ENCODE measurements around the gene SLC6A19. TPM values are rescaled to one million over a fixed set of nuclear protein-coding genes. Genes with fewer than 3 reads are reported as not detected.
A peak's percentile ranks its signal among the peaks of the same experiment; 100 is the strongest.

The SLC6A19 gene
- total RNA-seq, 1 donor from 2014 or later, result not detected

DNA sequence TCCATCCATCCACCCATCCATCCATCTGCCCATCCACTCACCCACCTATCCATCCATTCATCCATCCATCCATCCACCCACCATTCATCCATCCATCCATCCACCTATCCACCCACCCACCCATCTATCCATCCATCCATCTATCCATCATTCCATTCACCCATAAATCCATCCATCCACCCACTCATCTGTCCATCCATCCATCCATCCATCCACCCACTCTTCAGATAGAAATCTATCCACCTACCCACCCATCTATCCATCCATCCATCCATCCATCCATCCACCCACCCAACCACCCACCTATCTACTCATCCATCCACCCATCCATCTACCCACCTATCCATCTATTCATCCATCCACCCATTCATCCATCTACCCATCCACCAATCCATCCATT lies 35.0 kb upstream of the SLC6A19 start:
- no peak for ATAC-seq

DNA sequence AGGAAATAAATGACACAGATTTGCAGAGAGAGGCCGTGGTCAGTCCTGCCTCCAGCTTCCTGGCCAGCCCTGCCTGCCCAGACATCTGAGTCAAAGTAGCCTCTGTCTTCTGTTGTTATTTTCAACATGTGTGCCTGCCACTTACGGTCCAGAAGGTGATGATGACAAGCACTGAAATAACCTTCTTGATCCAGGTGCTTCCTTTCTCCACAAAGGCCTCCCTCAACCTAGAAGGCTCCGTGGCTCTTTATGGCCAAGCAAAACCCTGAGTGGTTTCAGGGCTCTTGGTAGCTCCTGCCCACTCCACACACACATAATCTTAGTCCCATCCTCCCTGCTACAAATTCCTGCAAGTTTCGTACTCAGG lies 34.1 kb upstream of the SLC6A19 start:
- ATAC-seq, result no peak

DNA sequence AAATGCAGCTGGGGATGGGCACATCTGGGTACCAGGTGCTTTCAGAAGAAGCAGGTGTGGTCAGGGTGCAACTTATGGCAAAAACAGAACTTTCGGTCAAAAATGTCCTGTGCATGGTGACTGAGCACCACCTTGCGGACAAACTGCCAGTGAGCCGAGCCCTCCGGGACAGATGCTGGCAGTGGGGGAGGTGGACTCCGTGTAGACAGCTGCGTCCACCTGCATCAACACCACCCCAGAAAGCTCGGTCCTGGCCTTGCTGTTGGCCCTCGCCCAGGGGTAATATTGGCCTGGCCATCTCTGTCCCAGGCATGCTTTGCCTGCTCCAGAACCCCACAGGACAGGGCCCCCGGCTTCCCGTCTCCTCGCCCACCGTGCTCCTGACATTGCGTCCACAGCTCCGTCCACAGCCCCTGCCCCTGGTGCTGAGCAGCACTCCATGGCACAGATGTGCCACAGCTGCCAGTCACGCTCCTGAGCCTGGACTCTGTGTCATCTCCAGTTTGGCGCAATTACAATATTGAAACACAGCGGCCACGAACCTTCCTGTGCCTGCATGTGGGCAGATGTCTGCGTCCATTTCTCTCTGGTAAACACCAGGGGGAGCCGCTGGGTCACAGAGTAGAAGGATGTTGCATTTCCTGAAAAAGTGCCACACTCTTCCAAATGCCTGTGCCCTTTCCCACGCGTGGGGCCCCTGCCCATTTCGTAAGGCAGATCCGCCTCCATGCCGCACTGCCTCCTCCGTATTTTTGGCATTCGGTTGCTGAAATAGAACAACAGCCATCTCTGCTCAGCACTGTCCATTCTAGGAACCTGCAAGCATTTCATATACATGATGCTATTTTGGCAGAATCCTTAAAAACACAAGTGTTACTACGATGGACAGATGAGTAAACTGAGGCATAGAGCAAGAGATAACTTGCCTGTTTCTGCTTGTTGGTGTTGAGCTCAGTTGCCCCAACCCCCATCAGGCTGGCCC lies 33.4 kb upstream of the SLC6A19 start:
- ATAC-seq, result peak; percentile 73

DNA sequence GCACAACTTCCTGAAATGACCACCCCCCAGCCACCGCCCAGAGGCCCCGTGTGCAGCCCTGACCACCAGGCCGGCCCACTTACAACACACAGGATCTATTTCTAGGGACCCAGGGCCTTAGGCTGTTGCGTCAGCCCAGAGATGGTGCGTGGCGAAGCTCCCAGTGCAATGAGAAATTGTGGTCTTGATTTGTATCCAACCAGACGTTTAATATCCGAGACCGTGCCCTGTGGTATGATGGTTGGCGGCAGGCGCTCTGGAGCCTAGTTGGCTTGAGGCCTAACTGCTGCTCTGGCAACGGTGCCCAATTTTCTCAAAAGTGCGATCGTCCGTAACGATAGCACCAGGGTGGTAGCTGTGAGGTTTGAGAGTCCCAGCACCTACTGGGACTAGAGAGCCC lies 32.6 kb upstream of the SLC6A19 start:
- ATAC-seq, result no peak

DNA sequence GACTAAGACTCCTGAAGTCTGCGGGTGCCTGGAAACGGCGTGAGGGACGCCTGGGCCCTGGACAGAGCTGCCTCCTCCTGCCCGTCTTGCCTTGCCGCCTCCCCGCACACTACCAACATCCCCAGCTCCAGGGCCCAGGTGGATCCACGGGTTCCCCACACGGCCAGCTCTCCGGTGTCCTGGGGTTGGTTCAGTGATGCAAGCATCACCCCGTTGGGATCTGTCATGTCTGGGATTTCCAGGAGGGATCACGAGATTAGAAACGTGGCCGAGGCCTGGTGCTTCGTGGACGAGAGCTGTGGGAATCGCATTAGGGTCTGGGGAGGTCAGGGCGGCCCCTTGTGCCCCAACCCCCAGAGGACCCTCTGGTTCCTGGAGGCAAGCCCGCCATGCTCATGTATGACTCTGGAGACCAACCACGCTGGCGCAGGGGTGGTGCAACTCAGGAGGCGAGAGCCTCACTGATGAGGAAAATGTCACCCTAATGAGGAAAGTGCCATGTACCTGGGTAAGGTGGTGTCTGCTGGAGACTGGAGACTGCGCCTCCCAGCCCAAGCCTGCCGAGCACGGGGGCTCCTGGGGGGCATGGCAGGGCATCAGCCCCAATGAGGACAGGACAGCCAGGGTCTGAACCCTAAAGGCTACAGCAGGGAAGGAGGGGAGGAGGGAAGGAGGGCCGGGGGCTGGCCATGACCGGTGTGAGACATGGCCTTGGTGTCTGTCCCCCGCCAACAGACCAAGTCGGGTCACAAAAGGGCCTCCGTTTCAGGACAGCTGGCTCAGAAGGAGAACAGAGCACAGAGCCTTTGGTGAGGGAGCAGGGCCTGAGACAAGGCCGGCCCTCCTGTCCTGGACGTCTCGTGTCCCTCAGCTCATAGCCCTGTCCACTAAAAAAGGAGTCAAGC lies 31.9 kb upstream of the SLC6A19 start:
- no peak for ATAC-seq

DNA sequence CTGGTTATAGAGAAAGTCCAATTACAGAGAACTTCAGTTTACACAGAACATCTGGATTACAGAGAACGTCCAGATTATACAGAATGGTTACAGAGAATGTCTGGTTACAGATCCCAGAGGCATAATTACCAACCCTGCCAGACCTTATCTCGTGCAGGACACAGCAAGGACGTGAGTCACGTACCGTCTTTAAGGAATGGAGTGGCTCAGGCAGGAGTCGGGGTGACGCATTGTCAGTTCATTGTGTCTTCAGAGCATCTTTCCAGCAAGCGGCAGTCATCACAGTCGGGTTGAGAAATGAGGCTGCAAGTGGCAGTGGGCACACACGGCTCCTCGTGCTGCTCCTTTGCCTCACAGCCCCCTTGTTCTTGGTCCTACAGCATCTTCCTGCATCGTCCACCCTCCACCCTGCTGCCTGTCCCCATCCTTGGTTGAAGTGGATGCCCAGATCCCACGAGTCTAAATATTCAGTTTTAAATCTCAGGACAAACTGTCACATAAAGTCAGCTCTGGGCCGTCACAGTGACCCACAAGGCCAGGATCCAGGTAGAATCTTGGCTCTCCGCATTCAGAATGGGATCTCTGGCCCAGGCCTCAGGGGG lies 30.0 kb upstream of the SLC6A19 start:
- ATAC-seq, result no peak

DNA sequence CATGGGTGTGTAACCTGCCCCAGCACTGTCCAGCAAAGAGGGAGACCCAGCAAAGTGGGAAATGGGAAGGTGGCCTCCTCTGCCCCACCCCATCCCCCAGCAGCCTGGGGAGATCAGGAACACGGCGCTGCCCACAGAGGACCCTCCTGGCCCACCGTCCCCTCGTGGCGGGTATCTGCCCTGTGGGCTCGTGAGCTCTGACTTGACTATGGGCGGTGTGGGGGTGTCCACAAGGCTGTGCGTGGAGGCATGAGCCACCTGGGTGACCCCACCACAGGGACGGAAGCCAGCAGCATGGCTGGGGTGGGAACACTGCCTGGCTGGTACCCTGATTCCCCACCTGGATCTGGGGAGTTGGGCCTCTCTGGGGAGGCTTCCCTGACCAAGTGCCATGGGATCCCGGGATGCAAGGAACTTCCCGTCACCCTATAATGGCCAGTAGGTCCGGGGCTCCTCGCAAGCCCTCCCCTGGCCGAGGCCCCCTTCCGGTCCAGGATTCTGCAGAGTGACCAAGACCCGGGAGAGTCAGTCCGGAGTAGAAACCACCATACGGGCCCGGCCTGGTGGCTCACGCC lies 29.3 kb upstream of the SLC6A19 start:
- ATAC-seq, result no peak

DNA sequence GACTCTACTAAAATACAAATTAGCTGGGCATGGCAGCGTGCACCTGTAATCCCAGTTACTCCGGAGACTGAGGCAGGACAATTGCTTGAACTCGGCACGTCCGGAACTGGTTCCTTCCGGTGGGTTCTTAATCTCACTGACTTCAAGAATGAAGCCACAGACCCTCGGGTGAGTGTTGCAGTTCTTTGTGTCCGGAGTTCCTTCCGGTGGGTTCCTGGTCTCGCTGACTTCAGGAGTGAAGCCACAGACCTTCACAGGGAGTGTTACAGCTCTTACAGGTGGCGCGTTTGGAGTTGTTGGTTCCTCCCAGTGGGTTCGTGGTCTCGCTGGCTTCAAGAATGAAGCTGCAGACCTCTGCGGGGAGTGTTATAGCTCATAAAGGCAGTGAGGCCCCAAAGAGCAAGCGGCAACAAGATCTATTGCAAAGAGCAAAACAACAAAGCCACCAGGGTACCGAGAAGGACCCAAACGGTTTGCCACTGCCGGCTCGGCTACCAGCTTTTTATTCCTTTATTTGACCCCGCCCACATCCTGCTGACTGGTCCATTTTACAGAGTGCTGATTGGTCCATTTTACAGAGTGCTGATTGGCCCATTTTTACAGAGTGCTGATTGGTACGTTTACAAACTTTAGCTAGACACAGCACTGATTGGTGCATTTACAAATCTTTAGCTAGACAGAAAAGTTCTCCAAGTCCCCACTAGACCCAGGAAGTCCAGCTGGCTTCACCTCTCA lies 28.6 kb upstream of the SLC6A19 start:
- no peak for ATAC-seq

DNA sequence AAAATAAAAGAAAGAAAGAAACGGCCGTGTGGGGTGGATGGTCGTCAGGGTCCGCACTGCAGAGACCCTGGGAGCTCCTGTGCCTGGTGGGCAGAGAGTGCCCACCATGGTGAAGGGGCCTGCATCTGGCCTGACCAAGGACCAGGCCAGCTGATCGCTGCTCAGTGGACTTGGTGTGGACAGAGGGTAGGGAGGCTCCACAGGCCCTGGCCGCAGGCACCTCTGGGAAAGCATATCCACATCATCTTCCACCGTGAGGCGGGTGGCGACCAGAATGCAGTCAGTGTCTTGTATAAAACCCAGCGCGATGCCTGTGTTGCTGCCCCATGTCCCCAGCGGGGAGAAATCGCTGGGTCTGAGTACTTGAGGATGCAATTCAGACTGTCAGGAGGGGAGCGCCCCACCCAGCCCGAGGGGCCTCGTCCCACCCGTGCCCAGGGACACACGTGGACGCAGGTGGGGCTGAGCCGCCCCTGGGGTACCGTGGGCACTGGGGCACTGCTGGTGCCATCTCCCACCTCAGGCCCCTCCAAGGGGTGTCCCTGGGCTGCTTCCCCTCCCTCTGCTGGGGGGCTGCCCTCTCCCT lies 27.8 kb upstream of the SLC6A19 start:
- no peak for ATAC-seq

DNA sequence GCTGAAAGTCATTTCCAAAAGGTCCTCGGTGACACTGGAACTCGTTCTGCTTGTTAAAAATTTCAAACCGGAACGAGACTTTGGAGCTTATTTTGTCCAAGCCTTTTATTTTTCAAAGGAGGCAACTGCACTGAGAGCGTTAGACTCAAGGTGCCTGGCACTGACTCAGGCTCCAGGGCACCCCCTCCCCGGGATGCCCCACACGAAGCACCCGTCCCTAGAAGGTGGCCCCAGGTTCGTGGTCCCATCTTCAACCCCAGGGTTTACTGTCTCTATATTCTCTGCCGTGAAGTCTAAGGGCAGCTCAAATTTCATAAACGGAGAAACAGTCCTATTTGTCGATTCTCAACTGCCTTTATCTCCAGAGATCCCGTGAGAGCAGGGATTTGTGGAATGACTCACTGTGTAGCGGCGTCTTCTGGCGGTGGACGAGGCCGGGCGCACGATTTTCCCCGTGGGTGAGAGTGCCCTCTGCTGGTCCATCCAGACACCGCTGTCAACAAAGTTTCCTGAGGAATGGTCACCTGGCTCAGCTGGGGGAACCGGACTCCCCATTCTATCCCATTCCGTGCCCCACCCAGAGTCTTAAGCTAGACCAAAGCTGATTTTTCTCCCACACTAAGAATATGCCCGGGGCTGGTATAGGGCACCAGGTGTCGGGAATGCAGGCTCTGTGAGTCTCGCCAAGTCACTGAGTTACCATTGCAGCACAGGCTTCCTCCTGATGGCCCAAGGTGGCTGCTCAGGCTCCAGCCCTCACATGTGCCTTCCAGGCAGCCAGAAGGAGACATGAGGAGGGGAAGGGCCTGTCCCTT lies 27.1 kb upstream of the SLC6A19 start:
- ATAC-seq, result peak; percentile 81

DNA sequence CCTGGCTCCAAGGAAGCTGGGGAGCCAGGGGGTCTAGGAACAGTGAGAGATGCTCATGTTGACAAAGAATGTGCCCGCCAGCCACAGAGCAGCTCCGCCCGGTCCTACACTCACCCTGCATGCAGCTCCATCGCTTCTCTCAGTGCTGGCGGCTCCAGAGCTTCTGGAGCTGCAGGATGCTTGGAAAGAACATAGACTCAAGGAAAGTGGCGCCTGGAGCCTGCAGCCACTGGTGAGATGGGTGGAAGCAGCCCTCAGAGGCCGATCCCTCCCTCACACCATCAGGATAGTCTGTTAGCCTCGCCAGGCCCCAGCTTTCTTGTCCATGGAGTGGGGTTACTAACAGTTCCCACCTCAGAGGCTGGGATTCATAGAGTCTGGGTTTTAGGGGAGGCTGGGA lies 26.4 kb upstream of the SLC6A19 start:
- no peak for ATAC-seq

DNA sequence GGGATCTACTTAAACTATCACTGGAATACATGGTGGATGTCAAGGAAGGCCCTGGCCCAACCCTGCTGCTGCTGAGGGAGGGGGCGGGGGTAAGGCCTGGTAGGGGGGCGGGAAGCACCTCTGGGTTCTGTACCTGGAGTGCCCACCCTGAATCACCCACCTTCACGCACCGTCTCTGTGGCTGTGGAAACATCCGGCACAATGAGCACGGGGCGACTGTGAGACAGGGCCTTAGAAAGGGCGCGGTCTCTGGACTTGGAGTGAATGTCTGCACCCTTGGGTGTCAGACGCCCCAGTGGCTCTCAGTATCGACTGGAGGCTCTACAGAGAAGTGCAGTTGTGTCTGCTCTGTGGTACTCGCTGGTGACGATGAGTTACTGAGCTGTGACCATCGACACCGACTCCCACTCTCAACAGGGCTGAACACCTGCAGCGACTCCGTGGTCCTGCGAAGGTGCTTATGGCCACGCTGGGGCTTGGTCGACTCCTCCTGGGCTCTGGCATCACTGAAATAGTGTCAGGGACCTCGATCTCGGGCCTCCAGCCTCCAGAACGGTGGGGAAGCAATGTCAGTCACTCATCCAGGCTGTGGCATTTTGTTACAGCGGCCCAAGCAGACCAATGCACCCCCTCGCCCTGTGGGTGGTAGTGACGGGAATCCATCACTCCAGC lies 25.5 kb upstream of the SLC6A19 start:
- no peak for ATAC-seq

DNA sequence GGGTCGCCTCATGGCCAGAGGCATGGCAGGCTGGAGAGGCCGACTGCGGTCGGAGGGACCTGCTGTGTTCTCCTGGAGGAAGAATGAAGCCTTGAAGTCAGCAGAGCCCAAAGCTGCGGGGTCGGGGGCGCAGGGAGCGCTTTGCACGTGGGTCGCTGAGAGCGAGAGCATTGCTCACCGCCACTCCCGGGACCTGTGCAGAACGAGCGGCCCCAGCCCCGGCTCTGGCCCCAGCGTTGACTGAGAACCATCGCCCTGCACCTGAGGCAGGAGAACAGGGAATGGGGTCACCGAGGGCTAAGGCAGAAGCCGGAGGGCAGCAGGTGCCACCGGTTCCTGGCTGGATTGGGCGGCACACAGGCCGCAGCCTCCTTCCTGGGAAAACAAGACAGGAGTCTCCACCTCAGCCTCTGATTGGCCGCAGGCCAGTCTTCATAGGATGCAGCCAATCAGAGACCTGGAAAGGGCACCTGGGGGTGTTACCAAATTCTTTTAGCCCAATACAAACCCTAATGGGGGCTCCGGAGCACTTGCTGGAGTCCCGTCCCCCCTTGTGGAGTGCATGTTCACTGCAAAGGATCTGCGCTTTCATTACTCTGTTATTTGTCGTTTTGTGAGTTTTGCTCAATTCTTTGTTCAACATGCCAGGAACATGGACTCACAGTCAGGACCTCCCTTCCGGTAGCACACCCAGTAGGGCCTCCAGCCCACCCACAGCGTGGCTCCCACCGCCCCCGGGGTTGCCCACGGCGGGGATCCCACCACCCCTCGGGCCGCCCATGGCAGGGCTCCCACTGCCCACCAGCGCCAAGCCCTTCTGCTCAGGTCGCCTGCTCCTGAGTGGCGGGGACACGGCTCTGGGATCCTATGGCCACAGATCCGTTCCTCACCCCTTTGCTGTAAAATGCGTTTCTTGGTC lies 24.7 kb upstream of the SLC6A19 start:
- ATAC-seq, result no peak

DNA sequence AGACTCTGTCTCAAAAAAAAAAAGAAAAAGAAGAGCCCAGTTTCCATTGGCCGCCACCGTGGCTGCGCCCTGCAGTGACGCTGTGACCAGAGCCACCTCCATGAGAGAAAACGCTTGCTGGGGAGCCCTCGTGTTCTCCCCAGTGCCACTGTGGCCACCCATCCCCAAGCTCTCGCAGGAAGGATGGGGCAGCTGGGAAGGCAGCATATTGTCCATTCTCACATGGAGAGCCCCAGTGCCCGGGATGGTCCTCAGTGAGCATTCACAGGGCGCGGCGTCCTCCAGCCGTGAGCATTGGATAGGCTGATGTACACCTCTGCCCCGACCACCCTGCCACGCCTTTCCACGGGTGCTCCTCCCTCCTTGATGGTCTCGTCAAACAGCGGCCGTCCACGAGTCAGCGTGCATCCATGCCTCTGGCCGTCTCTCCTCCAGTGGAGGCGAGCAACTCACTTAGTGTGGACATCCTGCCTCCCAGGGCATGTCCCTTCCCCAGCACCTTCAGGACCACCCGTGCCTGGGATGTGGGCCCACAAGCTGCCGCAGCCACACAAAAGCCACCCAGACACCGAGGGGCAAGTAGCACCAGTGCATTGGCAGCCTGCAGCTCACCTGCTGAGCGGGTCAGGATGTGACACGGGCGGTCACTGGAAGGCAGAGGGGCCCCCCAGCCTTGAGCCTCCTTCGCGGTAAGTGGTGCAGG lies 23.4 kb upstream of the SLC6A19 start:
- no peak for ATAC-seq

DNA sequence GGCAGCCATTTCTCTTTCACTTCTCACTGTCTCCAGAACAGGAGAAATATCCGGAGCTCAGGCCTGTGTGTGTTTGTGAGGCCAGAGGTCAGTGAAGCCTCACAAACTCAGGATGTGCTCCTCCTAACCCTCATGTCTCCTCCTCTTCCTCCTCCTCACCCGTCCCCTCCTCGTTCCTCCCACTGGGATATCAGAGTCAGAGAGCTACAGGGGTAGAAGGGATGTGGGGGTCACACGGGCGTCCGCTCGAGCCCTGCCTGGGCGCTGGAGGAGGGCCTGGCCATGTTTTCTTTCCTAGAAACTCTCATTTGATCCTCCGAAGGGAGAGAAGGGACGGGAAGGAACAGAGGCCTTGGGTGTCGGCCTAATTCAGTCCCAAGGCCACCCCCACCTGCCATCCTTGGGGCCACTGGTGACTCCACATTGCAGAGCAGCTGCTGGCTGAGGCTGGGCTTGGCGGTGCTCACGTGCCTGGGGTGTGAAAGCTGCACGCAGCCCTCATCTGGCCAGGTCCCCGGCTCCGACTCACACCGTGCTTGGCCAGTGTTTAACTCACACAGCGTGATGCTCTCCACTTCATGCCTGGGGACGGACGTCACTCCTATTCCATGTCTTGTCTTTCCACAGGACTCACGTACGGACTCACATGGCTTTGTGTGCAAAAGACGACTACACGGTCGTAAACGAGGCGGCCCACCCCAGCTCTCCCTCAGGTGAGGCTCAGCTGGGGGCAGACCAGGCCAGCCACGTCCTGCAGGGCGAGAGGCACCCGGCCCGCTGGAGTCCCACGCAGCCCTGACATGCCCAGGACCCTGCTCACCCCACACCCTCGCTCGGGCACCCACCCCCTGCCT lies 22.6 kb upstream of the SLC6A19 start:
- no peak for ATAC-seq

DNA sequence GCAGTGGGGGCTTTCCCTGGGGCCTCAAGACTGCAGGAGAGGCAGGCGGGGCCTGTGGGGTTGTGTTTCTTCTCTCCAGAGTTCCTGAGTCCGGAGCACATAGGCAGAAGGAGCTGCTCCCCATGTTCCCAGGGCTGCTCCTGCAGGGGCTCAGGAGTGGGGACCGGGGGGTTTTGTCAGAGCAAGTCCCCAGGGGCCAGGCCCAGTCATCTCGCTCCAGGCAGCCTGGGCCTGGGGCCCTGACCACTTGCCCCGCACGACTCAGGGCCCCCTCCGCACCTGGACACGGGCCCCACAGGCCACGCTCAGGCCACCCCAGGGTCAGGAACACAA lies 22.0 kb upstream of the SLC6A19 start:
- no peak for ATAC-seq

DNA sequence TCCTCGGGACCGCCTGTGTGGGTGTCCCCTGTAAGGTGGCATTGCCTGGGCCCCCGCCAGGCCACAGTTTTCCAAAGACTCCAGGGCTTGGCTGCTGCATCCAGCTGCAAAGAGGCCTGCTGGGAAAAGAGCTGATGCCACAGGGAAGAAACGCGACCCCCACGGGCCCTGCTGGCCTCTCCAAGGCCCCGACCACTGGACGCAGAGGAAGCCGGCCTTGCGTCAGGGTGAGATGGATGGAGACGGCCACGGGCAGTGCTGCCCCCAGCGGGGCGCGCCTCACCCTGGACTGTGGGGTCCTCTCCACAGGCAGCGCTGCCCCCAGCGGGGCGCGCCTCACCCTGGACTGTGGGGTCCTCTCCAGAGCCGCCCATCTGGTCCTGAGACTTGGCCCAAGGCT lies 21.3 kb upstream of the SLC6A19 start:
- ATAC-seq, result no peak
